DMS53 treated with DMSO at 0.1 percent for 48 hours (cell line): ENCODE results near the gene PDE4D.

Experiments used
- DNase-seq: peaks from one replicate; lab custom pipeline; 2025; ENCODE audit not compliant: unreplicated experiment; lab: John Stamatoyannopoulos, UW

PDE4D gene

DNA sequence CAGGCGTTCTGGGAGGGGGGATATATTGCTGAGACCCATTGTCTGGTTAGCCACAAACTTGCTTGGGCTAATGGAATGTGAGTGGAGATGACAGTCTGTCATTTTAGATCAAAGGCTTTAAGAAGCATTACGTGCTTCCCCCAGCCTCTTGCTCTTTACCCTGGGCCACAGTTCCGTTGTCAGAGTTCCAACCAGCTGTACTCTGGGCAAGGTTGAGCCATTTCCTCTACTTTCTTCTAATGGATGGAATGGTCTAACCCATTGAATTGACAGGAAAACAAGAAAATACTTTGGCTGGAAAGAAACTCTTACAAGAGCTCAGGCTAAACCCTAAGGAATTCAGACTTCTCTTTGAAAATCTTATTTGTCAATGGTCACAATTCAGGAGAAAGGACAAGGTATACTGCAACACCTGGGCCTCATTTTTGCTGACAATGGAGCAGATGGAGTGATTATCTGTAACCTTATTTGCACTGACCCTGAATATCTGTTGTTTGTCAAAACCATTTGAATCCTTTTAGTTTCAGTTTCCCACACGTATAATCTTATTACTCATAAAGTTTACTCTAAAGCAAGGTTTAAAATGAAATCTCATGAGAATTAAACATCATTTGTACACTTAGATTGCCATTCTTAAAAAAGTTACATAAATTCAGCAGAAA, 231.4 kb downstream of the PDE4D start:
- peak; percentile 83 for DNase-seq

DNA sequence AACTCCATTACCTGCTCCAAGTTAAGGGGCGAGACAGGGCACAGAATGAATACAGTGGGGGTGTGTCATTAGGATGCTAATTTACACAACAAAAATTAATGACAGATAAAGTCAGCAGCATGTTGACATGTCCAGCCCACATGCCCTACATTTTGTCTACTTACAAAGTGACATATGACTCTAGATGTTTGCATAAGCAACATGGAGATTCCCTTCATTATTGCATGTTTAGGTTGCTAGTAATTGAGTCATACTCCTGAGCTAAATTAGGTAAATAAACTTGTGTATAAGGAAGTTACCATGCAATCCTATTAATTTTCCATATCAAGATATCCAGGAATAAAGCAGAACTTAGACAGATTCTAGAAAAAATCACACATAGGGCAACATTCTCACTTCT, 232.2 kb downstream of the PDE4D start:
- peak; percentile 61 for DNase-seq

DNA sequence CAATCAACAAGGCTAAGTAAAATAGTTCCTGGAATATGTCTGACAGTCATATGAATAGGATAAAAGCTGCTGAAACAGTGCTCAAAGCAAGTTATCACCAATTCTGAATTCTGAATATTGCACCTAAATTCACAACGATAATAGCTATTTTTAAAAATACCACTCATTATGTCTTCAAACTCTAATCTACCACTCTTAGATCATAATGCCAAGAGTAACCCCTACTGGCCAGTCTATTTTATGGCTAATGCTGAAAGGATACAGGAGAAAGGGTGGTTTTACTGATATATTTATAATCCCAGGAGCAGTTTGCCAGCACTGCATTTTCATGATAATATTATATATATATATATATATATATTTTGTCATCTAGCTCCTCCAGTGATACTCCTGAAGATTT, 232.8 kb downstream of the PDE4D start:
- peak; percentile 63 for DNase-seq

DNA sequence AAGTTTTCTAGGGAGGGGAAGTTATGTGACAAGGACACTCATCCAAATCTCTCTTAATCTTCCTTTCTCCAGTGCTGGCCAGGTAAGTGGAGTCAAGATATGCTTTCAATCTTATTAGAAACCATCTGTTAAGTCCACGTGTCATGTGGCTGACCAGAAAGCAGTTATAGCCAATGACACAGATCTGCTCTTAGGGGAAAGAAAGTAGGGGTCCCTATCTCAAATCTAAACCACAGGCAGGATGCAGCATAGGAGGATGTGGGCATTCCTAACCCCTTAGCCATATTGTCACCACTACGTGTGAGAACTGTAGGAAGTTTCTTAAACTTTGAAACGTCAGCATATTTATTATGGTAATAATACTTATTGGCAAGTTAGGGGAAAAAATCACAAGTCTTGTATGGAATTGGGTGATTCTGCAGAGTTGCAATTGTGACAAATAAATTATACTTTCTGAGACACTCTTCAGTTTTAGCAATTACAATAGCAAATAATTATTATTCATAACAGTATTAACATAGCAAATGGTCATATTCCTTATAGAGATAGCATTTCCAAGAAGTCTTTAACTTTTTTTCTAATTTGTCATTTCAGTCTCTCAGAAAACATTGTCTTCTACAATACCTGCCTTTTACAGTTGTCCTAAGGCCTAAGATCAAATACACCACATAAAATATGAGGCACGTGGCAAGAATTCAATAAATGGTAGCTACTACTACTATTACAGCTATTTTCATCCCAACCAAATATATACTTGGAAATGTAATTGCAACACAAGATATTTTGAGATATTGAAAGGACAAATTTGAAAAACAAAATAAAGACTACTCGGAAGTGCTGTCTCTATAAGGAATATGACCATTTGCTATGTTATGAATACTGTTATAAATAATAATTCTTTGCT, 236.9 kb downstream of the PDE4D start:
- DNase-seq, result no peak

DNA sequence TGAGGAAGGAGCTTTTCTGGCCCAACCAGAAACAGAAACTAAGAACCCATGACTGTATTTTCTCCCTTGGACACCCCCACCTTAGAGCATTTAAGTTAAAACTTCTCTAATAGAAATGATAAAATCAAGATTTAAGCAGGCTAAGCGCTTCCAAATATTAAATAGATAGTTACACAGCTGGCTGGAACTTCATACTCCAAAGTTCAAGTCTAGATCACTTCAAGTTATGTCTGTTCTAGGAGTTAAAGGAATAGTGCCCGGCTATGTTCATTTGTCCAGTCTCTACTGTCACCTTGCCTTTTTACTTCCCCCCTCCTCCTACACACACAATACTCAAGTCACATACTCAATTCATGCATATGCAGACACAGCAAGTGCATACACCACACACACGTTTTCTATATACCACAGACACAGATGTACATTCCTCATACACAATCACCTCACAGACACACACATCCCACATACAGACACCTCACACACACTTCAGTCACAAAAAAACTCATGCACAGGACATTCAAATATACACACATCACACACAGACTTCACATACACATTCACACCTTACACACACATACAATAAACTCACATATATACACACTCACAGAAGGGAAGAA, 237.7 kb downstream of the PDE4D start:
- DNase-seq, result no peak

DNA sequence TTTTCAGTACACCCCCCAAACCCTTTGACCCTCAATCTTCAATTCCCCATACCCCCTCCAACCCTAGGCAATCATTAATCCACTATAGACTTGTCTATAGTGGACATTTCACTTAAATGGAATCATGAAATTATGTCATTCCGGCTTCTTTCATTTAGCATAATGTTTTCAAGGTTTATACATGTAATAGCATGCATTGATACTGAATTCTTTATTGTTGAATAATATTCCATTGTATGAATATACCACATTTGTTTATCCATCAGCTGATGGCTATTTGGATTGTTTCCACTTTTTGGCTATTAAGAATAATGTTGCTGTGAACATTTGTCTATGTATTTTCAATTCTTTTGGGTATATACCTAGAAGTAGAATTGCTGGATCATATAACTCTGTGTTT, 238.8 kb downstream of the PDE4D start:
- DNase-seq, result no peak

DNA sequence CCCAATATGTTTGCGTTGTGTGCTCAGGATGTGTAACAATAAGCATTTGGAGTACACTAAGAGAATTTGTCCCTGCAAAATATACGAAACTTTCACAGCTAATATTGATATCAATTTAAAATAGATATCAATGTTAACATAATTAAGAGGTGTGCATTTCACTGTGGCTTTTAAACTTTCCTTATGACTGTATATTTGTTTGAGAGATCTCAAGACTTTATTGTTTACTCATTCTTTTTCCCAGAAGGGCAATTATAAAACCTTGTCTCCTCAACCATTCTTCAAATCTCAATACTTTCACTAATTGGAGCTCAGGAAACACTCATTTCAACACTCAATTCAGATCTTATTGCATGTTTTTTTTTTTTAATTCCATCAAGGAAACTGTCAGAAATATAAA, 241.1 kb downstream of the PDE4D start:
- no peak for DNase-seq

DNA sequence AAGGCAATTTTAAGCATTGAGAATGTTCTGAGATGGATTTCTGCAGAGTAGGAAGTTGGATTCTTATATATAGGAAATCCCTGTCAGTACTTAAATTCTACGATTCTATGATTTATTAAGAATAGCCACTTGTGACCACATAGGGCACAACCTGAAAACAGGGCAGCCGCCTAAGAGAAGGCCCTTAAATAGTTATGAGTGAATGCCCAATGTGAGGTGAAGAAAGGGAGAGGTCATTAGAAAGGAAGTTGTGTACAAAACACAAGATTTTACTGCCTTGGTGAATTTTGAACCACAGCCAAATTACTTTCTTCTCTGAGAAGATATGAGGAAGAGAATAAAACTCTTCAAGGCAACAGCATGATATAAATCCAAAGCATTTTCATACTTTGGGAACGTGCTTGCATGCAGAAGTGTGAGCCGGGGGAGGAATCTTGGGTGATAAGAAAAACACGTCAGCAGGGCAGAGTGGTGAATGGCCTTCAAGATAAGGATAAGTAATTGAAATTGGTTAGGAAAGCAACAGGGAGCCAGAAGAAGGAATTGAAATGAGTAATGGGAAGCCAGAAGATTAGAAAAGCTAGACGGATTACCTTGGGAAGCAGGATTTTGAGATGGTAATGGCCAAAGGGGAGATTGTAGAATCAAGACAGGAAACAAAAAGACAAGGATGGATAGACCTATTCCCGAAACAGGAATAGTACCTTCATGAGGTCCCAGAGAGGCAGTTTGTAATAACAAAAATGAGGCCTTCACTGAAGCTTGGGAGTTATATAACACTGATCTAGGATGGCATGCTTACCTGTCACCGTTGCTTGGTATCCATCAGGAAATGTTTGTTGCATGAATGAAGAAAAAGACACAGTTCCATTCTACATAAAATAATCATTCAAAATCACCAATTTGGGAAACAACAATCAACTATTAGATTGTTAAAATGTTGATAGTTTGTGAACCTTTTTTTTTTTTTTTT, 244.3 kb downstream of the PDE4D start:
- no peak for DNase-seq

DNA sequence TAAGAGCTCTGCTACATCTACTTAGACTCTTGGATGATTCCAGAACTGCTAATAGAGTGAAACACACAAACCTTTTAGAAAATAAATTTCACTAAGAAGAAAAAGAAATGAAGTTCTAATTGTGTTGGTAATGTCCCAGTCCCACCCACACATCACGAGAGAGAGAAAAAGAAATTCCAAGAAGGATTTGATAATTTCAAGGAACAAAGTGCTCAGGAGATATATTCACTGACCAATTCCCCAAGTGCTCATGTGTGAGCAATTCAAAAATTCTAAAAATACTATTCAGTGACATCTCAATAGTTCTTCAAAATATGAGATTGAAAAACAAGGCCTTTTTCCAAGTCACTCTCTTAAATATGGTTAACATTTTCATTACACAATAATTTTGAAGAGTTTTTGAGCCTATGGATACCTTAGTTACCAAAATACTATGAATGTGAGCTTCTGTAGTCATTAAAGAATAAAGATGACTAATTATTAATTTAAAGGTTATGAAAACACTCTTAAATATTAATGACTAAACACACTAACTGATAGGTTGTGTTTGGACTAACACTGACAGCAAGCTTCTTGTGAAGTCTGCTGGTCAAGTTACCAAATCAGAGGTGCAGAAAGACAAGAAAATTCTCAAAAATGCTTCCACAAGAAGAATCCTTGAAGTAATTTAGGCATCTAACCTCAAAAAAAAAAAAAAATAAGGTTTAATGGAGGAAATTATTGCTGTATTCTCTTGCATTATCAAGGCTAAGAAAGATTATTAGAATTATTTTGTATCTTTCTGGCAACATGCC, 245.3 kb downstream of the PDE4D start:
- no peak for DNase-seq

DNA sequence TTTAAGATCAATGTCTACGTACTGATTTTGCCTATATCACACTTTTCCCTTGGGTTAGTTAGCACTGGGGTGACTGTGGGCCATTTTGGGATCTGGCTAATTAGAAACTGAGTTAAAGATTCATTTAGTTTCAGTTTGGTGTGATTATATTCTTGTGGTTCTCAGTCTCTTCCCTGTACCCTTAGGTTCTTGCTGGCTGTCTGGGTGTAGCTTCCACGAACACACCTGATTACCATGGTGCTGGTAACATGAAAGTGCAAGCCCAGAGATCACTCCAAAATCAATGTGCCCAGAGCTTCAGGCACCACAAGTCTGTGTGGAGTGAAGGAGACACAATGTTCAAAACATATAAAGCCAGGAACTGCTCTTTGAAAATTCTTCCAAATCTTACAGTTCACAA, 248.1 kb downstream of the PDE4D start:
- DNase-seq, result no peak

DNA sequence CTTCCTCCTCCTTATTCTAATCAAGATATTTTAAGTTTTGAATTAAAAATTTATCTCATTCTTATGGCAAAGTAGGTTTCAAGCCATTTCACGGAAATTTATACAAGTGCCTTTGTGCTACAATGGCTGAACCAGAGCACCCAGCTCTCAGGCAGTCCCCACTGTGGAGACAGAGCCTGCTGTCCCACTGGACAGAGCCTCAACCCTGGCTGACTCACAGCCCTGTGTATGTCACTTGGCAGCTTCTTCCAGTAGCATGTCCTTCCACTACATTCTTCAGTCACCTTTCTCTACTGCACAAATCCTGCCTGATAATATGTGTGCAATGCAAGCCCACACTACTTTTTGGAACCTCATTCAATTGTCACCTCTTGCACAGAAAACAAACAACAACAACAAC, 253.1 kb downstream of the PDE4D start:
- no peak for DNase-seq

DNA sequence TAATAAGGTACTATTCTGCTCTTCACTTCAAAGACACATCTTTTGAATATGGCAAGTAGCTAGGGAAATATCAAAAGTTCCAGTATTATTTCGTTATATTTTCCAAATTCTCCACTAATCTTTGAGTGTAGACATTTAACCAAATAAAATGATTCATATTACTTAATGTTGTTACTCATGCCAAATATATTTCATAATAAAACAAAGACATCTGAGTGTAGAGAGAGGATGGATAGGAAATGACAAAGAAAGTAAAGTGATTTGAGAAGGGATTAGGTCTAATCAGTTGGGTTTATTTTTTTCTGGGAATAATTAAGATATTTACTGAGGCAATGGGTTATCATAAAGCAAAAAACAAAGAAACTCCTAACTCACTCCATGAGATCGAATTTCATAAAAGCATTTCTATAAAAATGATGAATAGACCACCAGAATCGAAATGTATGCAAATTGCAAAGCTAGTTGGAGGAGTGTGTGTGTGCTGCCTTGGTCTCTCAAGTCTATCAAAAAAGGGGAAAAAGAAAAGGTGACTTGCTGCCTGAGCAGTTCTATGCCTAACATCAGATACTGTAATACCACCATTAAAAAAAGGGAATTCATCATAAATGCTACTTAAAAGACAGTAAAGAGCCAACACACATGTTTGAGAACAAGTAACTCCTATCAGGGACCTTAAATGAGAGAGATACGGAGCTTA, 255.5 kb downstream of the PDE4D start:
- no peak for DNase-seq

DNA sequence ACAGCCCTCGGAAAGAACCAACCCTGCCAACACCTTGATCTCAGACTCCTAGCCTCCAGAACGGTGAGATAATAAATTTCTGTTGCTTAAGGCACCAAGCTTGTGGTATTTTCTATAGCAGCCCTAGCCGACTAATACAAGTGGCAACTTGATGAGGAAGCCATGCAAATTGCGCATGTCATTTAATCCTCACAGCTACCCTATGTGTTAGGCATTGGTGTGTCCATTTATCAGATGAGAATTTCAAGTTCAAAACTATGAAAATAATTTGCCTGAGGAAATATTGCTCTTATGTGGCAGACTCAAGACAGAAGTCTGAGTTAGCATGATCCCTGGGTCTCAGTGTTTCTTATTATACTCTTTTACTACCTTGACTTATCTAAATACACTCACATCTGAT, 264.0 kb downstream of the PDE4D start:
- no peak for DNase-seq

DNA sequence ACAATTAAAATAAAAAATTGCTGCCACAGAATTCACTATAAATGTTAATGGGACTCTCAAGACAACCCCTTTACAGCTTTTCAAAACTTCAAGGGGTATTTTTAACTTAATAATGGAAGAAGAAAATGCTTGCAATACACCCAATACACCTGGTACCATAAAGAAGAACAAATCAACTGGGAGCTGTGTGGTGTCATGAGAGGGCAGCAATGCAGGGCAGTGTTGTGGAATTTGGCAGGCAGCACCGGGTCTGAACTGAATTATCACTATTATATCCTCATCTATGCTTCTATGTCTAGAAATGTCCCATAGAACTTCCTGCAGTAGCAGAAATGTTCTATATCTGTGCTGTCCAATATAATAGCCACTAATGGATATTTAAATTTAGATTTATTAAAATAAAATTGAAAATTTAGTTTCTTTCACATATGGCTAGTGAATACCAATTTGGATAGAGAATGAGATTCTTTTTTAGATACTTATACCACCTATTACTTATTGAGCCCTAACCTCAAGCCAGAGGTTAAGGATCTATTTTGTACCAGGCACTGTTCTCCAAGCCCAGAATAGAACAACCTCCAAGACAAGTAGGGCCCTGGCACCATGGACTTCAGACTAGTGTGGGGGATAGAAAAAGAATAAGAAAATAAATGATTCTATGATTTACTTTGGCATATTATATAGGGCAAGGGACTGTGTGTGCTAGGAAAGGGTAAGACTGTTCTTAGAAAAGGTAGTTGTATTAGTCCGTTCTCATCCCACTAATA, 265.3 kb downstream of the PDE4D start:
- no peak for DNase-seq

DNA sequence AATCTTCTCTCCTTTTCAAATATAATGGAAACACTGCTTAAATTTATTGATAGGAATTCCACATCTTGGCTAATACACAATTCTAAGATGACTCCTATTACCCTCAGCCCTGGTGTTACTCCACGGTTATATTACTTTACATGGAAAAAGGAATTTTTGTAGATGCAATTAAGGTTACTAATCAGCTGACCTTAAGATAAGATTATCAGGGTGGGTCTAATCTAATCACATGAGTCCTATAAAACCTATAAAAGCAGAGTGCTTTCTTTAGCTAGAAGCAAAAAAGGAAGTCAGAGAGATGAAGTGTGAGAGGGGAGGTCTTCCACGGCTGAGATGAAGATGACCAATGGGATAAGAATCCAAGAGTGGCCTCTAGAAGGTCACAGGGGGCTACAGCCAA, 268.6 kb downstream of the PDE4D start:
- DNase-seq, result no peak

DNA sequence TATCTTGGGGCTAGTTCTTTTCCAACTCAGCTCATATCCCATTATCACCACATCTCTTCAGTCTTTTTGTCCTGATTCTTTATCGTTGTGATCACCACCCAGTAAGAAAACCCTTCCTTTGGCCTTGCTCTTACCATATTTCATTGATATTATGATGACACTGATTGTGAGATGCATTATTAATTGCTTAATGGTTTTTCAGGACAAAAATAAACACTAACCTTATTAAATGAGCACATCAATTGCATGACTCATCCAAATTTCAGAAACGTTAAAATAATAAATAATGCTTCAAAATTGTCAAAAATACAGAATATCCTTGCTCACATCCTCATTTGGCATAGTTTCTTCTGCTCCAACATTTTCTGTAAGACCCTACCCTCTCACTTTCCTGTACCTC, 270.7 kb downstream of the PDE4D start:
- DNase-seq, result no peak

DNA sequence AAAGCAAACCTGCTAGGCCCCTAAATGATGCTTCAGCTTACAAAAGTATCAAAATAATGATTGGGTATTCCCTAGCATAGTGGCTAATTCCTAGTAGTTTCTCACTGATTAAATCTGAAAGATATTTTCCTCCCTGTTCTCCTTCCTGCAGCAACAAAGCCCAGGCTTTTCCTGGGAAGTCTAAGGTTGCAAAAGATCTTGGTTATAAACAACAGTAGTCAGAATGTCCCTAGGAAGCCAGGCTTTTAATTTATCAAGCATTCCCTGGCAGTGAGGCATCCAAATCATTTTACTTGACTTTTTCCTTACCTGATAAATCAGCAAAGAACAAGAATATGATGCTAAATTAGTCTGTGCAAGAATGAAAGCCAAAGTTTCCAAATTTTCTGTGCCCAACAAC, 272.0 kb downstream of the PDE4D start:
- no peak for DNase-seq

DNA sequence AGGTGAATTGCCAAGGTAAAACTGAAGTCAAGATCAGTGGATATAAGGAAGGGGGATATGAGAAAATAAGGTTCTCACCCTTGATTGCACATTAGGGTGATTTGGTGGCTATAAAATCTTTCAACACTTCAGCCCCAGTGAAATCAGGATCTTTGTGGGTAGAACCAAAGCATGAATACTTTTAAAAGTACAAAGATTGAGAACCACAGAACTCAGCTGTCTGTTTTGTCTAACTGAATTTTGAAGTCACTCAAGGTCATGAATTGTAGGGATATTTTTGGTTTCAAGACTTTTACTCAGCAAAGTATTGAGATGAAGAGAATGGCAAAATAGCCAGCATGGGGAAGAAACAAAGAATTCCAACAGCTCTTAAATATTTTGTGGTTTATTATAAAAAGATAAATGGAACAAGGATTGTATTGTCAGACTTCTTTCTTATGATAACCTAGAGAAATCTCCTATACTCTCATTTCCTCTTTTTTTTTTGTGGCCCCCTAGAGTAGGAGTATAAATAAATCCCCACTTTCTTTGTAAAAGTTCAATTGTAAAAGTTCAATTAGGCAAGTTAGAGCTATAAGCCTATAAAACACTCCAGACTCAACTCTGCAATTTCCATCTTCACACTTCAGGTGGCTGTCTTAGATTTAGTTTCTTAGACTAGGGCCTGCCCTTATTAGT, 272.9 kb downstream of the PDE4D start:
- DNase-seq, result no peak
